ENCODE measurements around the gene LINGO4.

Gene LINGO4

DNA sequence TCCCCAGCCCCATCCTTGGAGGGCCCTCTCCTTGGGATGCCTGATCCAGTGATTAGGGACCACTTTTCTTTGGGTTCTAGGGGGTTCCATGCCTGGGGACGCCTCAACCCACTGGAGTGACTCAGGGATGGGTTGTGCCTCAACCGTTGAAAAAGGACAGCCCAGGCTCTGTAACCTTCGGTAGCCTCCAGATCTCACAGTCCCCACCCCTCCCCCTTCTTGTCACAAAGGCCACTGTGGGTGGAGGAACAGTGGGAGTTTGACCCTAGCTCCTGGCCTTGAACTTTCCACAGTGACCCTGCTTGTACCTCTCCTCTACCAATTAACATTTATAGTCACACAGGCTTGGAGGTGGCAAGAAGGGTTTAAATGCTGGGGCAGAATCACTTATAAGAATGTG is 29.0 kb upstream of the LINGO4 start:
- no peak for DNase-seq (ENCODE audit: low read depth)

DNA sequence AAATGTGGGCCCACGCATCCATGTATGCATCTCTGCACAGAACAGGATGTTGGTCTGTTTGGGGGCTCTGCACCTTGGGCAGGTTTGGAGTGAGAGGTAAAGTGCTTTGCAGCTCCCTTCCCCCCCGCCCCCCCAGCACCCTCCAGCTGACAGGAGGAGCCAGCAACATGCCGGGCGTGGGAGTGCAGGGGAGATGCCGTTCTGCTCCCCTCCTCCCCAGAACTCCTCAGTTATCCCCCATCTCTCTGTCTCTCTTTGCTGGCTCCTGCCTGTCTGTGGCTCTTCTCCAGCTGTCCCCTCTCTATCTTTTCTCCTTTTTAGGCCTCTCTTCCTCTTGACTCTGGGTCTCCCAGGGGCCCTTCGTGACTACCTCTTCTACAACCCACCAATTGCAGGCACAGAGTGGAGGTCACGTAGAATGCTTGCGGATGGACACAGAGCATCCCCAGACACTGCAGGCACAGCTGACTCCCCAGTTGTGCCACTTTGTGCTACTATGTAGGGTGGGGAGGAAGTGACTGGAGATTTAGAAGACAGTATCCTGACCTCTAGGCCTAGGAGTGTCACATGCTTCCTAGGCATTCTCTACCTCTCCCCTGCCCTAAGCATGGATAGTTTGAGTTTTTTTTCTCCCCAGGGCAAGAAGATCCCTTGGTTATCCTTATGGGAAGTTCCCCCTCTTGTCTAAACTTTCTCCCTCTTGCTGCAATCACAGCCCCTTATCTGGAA is 28.1 kb upstream of the LINGO4 start:
- DNase-seq (ENCODE audit: low read depth): no peak

DNA sequence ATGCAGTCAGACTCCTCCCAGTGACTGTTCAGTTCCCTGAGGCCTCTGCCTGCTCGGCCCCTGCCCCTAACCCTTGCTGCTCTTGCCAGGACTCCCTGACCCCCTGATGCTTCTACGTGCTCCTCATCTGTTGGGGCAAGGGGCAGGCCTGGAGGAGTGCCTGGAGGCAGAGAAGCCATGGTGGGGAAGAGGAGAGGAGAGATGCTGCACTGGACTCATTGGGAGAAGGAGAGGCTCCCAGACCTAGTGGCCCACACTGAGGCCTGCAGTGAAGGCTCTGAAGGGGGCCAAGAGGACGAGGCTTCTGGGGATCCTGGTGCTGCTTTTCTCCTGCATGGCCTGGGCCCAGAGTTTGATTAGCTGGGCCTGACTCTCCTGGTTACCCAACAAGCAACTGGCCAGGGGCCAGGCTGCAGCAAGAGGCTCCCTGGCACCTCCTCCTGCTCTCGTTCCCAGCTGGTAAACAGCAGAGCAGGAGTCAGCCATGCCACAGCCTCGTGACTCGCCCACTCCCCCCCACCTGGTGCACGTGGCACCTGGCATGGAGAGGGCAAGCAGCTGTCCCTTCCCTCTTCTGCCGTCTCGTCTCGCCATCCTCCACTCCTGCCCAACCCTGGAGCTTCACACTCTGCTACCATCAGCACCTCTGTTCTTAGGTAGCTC is 27.2 kb upstream of the LINGO4 start:
- DNase-seq (ENCODE audit: low read depth): no peak

DNA sequence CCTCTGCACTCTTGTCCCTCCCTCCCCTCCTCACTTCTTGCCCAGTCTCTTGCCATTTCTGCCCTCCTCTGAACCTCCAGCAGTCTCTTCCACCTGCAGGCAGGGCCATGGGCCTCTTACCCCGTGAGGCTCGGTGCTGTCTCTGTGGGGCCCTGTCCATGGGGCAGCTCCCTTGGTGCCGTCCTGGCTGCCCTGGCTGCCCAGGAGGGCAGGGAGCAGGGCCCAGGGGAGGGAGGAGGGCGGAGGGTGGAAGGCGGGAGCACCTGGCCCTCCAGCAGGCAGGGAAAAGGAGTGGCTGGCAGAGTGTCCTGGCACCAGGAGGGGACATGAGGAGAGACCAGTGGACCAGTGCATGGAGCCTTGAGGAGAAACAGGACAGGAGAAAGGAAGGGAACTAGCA is 26.4 kb upstream of the LINGO4 start, which contains the start of gene RORC:
RORC (minus strand) TSS at position 198 of the 400 bp plus-strand sequence; CDS start at position 160, 38 bp downstream.
- no peak for DNase-seq (ENCODE audit: low read depth)

DNA sequence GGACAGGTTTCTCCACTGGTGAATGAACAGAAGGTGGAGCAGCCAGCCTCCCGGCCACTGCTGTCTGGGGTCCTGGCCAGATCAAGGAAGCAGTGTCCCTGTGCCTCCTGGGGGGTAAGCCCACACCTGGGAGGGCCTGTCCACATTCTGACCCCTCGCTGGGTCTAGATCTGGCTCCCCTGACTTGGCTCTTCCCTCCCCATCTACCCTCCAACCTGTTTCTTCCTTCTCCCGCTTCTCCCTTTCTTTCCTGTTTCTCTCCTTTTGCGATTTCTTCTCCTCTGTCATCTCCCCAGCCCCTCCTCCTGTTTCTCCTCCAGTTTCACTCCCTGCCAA is 26.0 kb upstream of the LINGO4 start:
- no peak for DNase-seq (ENCODE audit: low read depth)

DNA sequence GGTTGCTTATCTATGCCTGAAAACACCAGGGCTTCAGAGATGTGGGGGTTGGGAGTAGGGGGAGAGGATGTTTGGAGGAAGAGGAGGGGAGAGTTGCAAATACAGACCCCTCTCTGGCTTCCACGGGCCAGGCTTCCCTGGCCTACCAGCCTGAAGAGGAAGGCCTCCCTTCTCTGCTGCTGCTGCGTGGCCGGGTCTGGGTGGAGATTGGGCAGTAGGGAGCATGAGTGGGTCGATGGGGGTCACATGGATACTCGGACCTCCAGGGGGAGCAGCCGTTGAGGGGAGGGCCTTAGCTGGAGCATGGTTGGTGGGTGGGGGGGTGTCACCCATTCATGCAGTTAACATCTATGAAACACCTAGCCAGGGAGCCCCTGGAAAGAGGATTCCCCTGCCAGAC is 24.8 kb upstream of the LINGO4 start:
- no peak for DNase-seq (ENCODE audit: low read depth)

DNA sequence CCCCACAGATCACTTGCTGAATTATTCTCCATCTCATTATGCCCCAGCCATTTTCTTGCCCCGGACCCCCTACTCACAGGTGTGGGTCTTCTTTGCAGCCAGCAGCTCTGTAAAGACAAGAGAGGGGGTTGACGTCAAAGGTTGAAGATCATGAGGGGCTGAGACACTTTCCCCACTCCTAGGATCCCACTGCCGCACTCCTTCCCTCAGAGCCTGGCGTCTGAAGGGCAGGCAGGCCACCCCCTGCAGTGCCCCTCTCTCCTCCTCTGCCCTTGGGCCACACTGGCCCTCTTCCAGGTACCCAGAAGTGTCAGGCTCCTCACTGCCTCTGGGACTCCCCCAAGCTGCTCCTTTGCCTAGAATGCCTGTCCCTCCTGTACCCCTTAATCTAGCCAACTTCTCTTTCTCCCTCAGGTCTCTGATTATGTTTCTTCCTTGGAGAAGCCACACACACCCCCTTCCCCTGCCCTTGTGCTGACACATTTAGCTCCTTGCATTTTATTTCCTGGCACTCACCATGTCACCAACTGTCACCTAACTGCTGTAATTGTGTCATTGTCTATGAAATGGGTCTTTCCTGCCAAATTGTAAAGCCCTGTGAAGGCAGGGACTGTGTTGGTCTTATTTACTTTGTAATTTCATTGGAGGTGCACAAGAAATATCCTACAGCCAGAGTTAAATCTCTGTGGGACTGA is 24.3 kb upstream of the LINGO4 start:
- no peak for DNase-seq (ENCODE audit: low read depth)

DNA sequence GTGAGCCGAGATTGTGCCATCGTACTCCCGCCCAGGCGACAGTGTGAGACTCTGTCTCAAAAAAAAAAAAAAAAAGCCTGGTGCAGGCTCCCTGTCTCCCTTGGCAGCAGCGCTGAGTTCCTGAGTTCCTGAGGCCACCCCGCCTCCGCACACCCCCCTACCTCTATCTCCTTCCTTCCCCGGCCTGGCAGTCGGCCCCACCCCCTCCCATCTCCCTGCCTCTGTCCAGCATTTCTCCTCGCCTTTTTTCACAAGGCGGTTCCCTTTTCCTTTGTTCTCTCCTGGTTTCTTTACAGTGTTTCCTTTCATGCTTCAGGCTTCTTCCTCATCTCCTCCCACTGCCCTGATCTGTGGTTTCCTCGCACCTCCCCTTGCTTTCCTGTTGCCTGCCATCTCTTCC is 23.7 kb upstream of the LINGO4 start:
- DNase-seq (ENCODE audit: low read depth): no peak

DNA sequence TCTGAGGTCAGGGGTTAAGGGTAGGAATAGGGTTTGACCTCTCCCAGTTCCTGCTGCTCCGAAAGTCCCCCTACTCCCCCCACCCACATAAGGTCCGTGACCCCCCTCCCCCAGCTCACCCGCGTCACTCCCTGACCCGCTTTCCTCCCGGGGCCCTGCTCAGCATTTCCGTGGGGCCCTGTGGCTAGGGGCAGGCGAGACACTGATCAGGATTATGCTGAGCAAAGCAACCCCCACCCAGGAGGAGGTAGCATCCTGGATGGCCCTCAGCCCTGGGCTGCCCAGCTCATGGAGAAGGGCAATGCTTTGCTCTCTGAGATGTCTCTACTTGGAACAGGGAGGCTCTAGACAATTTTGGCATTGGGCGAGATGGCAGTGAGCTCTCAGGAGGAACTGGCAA is 22.6 kb upstream of the LINGO4 start:
- DNase-seq (ENCODE audit: low read depth): no peak

DNA sequence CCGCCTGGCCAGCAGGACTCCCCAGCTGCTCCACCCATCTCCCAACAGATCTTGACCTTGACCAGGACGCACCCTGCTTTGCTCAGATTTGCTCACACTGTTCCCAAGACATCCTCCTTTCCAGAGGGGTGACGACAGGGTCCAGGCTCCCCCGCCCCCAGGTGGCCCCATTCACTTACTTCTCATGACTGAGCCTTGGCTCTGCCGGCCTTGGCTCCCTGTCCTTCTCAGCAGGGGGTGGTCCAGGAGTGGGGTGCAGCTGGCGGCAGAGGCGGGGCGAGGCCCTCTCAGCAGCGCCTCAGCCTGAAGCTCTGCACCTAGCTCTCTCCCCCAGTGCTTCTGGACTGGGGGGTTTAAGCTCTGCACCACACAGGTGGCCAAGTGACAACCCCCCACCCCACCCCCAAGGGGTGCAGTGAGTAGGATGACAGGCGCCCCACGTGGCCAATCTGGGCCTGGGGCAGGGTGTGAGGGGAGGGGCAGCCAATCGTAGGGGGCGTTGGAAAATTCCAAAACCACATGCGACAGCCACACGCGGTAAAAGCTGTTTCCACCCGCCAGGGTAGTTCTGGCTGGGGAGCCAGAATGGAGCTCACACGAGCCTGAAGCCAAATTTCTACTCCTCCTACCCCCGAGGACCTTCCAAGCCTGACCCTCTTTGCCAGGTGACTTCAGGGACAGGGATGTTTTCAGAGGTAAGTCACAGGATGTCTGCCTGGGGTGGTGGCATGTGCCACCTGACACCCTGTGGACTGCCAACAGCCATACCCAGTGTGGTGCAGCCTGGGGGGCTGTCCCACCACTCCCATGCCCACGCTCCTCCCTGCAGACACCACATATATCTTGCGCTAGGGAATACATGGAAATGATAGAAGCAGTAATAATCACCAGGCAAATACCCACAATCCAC is 20.8 kb upstream of the LINGO4 start:
- peak; percentile 40 for DNase-seq (ENCODE audit: low read depth)

DNA sequence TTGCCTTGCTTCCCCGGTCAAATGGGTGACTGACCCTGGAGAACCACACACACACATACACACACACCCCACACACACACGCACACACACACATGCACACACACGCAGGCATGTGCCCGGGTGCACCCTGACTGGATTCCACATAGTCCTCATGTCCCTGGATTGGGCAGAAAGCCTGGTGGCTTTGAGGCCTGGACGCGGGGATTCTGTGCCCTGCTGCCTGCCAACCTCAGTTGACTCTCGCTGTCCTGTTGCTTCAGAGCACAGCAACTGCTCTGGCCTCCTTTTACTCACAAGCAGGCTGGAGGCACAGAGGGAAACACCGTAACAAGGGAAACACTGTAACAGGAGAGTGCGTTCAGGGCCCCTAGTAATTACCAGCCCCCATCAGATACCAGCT is 20.0 kb upstream of the LINGO4 start:
- DNase-seq (ENCODE audit: low read depth): no peak

DNA sequence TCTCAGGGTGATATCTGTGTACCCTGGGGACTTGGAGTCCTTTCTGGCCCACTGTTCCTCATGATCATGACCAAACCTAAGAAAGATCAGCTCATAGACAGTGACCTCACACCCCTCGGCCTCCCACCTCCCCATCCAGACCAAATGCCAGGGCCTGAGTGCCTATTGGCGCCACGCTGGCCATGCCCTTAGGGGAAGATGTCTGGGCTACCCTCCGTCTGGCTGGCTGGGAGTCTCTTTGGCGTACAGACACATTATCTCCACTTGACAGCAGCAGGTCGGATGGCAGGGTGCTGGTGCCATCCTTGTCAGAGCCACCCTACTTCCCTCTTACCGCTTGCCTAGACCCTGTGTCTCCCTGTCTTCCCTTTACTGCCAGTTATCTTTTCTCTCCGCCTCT is 18.0 kb upstream of the LINGO4 start:
- no peak for DNase-seq (ENCODE audit: low read depth)

DNA sequence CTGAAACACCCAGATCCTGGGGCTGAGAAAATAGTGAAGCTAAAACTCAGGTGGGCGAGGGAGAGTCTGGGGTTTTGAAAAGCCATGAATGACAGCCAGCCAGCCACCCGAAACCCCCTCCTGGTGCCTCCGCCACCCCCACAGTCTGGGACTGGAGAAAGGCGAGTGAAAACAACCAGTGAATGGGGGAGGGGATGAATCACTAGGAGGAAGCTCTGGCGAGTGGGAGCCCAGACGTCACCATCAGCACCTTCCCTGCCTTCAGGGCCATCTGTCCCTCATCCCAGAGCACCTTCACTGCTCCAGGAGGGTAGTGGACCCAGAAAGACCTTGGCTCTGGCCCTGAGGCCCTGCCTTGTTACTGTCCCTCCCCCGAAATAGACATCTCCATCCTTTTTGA is 17.2 kb upstream of the LINGO4 start:
- DNase-seq (ENCODE audit: low read depth): peak; percentile 42

DNA sequence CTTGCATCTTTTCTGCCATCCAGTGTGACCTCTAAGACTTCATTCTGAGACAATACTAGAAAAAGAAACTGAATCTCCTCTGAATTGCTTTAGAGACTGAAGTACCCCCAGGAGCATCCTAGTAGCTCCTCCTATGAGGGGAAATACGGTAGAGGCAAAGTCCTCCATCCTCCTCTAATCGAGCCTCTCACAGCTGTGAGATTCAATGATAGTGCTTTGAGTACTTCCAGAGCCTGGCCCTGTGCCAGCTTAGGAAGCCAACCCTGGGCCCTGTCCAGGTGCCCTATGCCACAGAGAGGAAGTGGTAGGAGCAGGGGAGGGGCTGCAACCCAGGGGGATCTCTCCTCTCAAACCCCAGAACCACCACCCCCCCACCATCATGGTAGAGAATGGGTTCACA is 15.7 kb upstream of the LINGO4 start:
- no peak for DNase-seq (ENCODE audit: low read depth)

DNA sequence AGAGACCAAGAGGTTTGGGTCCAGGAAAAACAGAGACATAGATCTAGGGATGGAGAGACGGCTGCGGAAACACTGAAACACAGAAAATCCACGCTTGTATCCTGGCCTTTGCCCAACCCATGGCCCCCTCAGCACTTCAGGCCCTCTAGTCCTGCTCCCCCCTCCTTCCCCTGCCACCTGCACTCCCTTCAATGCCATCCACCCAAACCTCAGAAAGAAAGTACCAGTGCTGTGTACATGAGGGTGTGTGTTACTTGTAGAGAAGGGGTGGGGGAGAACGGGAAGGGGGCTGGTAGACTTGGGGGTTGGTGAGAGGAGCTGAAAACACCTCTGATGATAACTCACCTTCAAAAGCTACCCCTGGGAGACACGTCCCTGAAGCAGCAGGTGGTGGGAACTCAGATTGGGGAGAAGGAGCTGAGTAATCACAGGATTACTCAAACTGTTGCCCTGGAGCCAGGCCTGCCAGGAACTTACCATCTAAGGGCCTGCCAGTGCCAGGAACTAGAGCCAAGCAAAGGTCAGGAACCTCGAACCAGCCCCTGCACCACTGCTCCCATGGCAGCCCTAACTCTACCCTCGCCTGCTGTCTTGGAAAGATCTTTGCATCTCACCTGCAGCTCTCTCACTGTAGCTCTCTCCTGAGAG is 14.9 kb upstream of the LINGO4 start:
- no peak for DNase-seq (ENCODE audit: low read depth)

DNA sequence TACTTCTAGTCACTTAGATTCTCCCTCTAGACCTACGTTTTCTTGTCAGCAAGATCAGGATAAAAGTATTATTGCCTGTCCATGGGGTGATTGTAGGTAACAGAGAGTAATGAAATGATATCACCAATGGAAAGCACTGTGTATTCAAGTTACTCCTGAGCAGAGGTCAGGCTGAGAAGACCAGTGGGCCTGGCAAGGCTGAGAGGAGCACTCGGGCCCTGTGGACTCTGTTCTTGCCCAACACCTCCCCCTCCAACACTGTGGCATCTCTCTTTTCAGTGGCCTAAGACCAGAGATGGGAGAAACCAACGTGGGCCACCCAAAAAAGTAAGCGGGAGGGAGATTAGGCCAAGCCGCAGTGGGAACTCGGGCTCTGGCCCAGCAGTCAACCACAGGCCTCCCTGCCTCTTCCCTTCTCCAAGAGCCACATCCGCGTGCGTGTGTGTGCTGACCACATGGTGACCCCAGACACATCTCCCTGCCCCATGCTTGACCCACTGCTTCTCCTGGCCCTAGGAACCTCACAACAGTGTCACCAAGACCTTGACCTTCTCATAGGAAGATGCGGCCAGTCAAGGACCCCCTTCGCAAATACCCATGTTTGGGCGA is 14.1 kb upstream of the LINGO4 start:
- no peak for DNase-seq (ENCODE audit: low read depth)

DNA sequence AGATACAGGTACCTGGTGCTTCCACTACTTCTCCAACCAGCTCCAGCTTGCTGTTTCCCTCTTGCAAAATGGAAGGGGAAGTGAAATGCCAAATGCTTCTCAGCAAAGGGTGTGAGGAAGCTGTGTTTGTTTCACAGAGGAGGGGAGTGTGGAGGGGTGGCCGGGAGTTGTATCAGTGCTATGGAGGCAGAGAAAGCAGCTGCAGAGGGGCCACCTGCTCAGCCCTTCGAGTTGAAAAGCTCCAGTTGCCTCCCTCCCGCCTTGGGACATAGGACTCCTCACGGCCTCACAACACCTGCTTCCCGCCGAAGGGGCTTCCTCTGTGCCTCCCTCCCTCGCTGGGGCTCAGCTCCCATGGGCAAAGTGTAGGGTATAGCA is 12.1 kb upstream of the LINGO4 start:
- no peak for DNase-seq (ENCODE audit: low read depth)

DNA sequence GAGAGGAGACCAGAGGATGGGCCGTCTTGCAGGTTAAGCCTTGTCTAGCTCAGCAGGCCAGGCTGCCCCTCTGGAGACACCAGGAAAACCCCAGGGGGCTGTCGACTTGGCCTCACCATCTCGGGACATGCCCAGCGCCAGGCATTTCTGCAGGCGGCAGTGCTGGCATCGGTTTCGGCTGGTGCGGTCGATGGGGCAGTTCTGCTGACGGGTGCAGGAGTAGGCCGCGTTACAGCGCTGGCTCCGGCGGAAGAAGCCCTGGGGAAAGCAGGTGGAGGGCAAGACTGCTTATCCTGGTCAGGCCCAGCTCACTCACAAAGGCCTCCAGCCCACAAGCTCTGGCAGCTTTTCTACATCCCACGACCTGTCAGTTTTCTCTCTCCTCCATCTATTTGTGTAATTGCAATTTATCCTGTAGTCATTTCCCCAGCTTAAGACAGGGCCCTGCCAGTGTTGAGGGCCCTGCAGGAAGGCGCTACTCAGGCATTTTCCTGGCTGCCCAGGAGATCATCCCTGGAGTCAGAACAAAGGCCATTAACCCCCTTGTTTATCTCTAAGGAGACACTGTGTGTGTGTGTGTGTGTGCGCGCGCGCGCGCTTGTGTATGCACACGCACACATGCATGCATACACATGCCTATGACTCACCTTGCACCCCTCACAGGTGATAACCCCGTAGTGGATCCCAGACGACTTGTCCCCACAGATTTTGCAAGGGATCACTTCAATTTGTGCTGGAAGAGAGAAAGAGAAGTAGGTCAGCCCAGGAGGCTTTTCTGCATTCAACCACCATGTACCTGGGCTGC is 11.5 kb upstream of the LINGO4 start:
- DNase-seq (ENCODE audit: low read depth): no peak

DNA sequence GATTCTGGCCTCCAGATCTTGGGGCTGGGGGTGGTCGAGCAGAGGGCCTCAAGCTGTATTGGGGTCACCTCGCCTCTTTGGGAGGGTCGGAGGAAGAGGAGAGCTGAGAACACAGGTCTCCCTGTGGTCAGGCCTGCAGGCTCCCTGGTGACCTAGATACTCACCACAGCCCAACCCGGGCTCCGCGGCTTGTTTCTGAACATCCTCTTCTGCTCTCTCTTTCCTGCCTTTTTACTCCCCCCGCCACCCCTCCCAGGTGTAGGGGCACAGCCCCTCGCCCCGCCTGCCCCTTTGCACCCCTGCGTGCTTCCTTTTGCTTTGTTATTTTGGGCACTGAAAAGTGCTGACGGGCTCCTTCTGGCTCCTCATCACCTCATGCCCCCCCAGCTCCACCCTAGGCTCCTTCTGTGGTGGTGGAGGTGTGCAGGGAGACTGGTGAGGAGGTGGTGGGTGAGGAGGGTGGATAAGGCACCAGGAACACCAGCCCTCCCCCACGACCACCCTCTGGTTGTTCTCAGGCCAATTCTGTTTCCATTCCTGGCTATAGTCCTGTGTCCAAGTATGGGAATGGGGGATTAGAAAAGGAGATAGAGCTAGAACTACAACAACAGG is 10.6 kb upstream of the LINGO4 start:
- no peak for DNase-seq (ENCODE audit: low read depth)

DNA sequence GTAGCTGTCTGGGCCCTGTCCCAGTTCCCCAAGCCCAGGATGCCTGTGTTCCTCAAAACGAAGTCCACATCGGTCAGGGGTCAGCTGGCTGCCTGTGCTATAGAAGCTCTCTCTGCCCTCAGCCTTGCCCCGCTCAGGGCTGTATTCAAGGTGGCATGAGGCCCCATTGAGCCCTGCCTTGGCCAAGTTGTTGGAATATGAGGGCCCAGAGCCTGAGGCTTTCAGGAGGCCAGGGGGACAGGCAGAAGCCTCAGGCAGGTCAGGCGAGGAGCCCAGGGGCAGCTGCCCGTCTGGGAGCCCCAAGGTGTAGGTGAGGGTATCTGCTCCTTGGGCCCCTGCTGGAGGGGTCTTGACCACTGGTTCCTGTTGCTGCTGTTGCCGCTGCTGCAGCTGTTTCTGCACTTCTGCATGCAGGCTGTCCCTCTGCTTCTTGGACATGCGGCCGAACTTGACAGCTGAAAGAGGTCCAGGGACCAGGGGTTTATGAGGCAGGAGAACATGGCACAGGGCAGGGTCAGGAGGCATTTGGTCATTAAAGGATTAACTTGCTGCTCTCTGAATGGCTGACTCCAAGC is 9.8 kb upstream of the LINGO4 start:
- DNase-seq (ENCODE audit: low read depth): no peak

All from stimulated activated CD8-positive, alpha-beta memory T cell treated with anti-CD3 and anti-CD28 coated beads, Interleukin-12 subunit alpha, Interleukin-12 subunit beta, amount 100 ng/mL, for 4 hours (primary cell).